SK-N-SH treated with all-trans-retinoic acid at 6 μM for 48 hours (cell line): ENCODE data around the gene DDX28.

Source experiments
- GLIS3 ChIP-seq: fragments of 250-450 bp; sonication (Bioruptor Pico); IDR thresholded peaks from 2 replicates; pipeline ENCODE4 v1.5.0; 2020; ENCODE audit warnings: mild to moderate bottlenecking, moderate library complexity
- ISL1 ChIP-seq: fragments of 250-450 bp; sonication (Bioruptor Pico); IDR thresholded peaks from 2 replicates; pipeline ENCODE4 v2.1.2; 2022; ENCODE audit warnings: mild to moderate bottlenecking, moderate library complexity
- OSR1 ChIP-seq: fragments of 250-450 bp; sonication (Bioruptor Pico); IDR thresholded peaks from 2 replicates; pipeline ENCODE4 v1.8.0; 2022; ENCODE audit warnings: moderate library complexity, mild to moderate bottlenecking, inconsistent platforms
- RARB ChIP-seq: fragments of 250-450 bp; sonication (Bioruptor Pico); IDR thresholded peaks from 2 replicates; pipeline ENCODE4 v1.8.0; 2021; ENCODE audit warnings: mild to moderate bottlenecking, moderate library complexity
- SNAI2 ChIP-seq: fragments of 250-450 bp; sonication (Bioruptor Pico); IDR thresholded peaks from 2 replicates; pipeline ENCODE4 v1.5.0; 2020; ENCODE audit warnings: mild to moderate bottlenecking, moderate library complexity
- TCF4 ChIP-seq: fragments of 250-450 bp; sonication (Bioruptor Pico); IDR thresholded peaks from 2 replicates; pipeline ENCODE4 v1.8.0; 2021; ENCODE audit warnings: mild to moderate bottlenecking, moderate library complexity, borderline replicate concordance
- TOX ChIP-seq: fragments of 250-450 bp; sonication (Bioruptor Pico); IDR thresholded peaks from 2 replicates; pipeline ENCODE4 v1.8.0; 2021; ENCODE audit warnings: mild to moderate bottlenecking, moderate library complexity, borderline replicate concordance
- ZFP3 ChIP-seq: fragments of 250-450 bp; sonication (Bioruptor Pico); IDR thresholded peaks from 2 replicates; pipeline ENCODE4 v1.5.0; 2020; ENCODE audit warnings: mild to moderate bottlenecking, moderate library complexity
- ZFP30 ChIP-seq: fragments of 450-650 bp; formaldehyde crosslinking; IDR thresholded peaks from 2 replicates; pipeline ENCODE4 v1.5.0; 2022; ENCODE audit warnings: mild to moderate bottlenecking, moderate library complexity
- TF ChIP-seq, protein P1 (sequence below): fragments of 250-450 bp; sonication (Bioruptor Pico); IDR thresholded peaks from 2 replicates; pipeline ENCODE4 v1.5.1; 2021; ENCODE audit warnings: mild to moderate bottlenecking, moderate library complexity
- TF ChIP-seq, protein P2 (sequence below): fragments of 250-450 bp; sonication (Bioruptor Pico); IDR thresholded peaks from 2 replicates; pipeline ENCODE4 v1.8.0; 2020; ENCODE audit warnings: mild to moderate bottlenecking, moderate library complexity, borderline replicate concordance
- TF ChIP-seq, protein P3 (sequence below): fragments of 250-450 bp; sonication (Bioruptor Pico); IDR thresholded peaks from 2 replicates; pipeline ENCODE4 v1.5.1; 2020; ENCODE audit warnings: low read depth, mild to moderate bottlenecking, moderate library complexity

DNA sequence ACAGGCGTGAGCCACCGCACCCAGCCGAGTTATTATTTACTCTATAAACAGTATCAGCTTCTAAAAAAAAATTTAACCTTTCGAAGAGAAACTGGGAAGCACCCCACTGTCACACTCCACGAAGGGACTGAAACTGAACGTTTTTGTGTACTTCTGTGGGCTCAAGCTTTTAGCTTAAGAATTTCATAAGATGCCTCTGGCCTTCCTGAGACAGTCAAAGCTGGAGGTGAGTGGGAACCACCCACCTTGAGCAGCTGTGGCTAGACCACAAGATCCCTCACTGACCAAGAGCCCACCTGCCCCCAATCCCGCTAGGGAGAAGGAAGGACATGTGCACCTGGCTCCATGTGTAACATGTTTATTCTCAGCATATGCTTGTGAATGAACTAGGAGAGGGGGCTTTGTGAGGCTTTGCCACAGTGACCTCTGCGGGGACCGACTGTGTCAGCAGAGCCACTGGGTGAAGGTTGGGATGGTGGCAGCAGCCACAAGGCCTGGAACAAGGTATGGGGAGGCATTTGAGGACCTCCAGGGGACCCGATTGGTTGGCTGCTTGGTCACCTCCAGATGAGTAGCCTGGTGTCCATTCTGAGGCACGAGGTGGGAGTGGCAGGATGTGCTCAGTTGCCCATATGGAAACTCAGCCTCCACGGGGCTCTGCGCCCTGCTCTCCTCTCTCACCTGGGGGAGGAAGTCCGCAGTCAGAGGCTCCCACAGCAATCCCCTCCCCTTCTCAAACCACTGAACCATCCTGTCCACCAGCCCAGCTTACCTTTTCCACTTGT lies 47.5 kb downstream of the DDX28 start:
- TF ChIP-seq, protein P1, sequence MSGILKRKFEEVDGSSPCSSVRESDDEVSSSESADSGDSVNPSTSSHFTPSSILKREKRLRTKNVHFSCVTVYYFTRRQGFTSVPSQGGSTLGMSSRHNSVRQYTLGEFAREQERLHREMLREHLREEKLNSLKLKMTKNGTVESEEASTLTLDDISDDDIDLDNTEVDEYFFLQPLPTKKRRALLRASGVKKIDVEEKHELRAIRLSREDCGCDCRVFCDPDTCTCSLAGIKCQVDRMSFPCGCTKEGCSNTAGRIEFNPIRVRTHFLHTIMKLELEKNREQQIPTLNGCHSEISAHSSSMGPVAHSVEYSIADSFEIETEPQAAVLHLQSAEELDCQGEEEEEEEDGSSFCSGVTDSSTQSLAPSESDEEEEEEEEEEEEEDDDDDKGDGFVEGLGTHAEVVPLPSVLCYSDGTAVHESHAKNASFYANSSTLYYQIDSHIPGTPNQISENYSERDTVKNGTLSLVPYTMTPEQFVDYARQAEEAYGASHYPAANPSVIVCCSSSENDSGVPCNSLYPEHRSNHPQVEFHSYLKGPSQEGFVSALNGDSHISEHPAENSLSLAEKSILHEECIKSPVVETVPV (CRISPR knock-in tag), result no peak
- TF ChIP-seq, protein P2, sequence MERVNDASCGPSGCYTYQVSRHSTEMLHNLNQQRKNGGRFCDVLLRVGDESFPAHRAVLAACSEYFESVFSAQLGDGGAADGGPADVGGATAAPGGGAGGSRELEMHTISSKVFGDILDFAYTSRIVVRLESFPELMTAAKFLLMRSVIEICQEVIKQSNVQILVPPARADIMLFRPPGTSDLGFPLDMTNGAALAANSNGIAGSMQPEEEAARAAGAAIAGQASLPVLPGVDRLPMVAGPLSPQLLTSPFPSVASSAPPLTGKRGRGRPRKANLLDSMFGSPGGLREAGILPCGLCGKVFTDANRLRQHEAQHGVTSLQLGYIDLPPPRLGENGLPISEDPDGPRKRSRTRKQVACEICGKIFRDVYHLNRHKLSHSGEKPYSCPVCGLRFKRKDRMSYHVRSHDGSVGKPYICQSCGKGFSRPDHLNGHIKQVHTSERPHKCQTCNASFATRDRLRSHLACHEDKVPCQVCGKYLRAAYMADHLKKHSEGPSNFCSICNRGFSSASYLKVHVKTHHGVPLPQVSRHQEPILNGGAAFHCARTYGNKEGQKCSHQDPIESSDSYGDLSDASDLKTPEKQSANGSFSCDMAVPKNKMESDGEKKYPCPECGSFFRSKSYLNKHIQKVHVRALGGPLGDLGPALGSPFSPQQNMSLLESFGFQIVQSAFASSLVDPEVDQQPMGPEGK (CRISPR knock-in tag), result no peak
- TF ChIP-seq OSR1 (CRISPR knock-in tag) (no peak), RARB (no peak), TCF4 (CRISPR knock-in tag) (no peak), TOX (CRISPR knock-in tag) (no peak), ZFP3 (no peak), ISL1 (no peak), SNAI2 (CRISPR knock-in tag) (no peak), GLIS3 (CRISPR knock-in tag) (no peak), ZFP30 (CRISPR knock-in tag) (no peak)
- TF ChIP-seq, protein P3, sequence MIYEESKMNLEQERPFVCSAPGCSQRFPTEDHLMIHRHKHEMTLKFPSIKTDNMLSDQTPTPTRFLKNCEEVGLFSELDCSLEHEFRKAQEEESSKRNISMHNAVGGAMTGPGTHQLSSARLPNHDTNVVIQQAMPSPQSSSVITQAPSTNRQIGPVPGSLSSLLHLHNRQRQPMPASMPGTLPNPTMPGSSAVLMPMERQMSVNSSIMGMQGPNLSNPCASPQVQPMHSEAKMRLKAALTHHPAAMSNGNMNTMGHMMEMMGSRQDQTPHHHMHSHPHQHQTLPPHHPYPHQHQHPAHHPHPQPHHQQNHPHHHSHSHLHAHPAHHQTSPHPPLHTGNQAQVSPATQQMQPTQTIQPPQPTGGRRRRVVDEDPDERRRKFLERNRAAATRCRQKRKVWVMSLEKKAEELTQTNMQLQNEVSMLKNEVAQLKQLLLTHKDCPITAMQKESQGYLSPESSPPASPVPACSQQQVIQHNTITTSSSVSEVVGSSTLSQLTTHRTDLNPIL (CRISPR knock-in tag), result no peak
